ENCODE measurements around the gene MS4A3.

GRCh38 chr11:60078745-60079144 is 22.3 kb downstream of the MS4A3 start:
- TF ChIP-seq TAF1 (IDR thresholded peaks at IDR 0.05; ENCODE audit: low read depth, low read length) (no peak), SPI1 (IDR thresholded peaks at IDR 0.05; ENCODE audit: low read depth, low read length) (no peak), POLR2A (IDR thresholded peaks at IDR 0.05; ENCODE audit: low read depth, low read length) (no peak), POLR2AphosphoS5 (IDR thresholded peaks at IDR 0.05; ENCODE audit: low read depth, low read length) (no peak)

All from GM12891 (cell line).